WTC11 (cell line): Measurements from ENCODE around the gene ICE2. TPM values are rescaled to one million over a fixed set of nuclear protein-coding genes. Genes with fewer than 3 reads are reported as not detected.

Experiments used
- ATAC-seq: fragments of 200-7000 bp; cut with Tn5 transposase; 2 replicates; pipeline ENCODE4 v1.10.0; 2021; ENCODE audit warnings: mild to moderate bottlenecking, moderate library complexity
- CTCF ChIA-PET: fragments of 300-600 bp; sonication (Branson Sonifier 250); formaldehyde crosslinking; loops from one replicate; lab custom pipeline; 2021; ENCODE audit warnings: antibody characterized with exemption; lab: Charles Lee
- POLR2A ChIA-PET: fragments of 350-600 bp; sonication (Branson Sonifier 250); formaldehyde crosslinking; loops from one replicate; lab custom pipeline; 2021; ENCODE audit warnings: antibody characterized with exemption; lab: Charles Lee
- DNase-seq: peaks from one replicate; pipeline ENCODE4 v3.0.0; 2021; ENCODE audit warnings: low spot score
- H3K27ac Mint-ChIP-seq: 2 replicates; pipeline ENCODE4 v1.8.0; 2021; ENCODE audit warnings: mixed read lengths
- H3K27me3 Mint-ChIP-seq: 2 replicates; pipeline ENCODE4 v1.8.0; 2021; ENCODE audit warnings: low read depth, mild to moderate bottlenecking, moderate library complexity, mixed read lengths
- H3K36me3 Mint-ChIP-seq: 2 replicates; pipeline ENCODE4 v1.8.0; 2021; ENCODE audit warnings: mixed read lengths
- H3K4me1 Mint-ChIP-seq: 2 replicates; pipeline ENCODE4 v1.8.0; 2022; ENCODE audit warnings: mixed read lengths
- H3K4me3 Mint-ChIP-seq: 2 replicates; pipeline ENCODE4 v1.8.0; 2021; ENCODE audit warnings: mild to moderate bottlenecking, moderate library complexity, mixed read lengths
- H3K9me3 Mint-ChIP-seq: 2 replicates; pipeline ENCODE4 v1.8.0; 2021; ENCODE audit warnings: mixed read lengths
- ESRRA ChIP-seq: sonication (generic); formaldehyde crosslinking; IDR thresholded peaks from 2 replicates; pipeline ENCODE4 v1.8.1; 2022; ENCODE audit warnings: mild to moderate bottlenecking, missing genetic modification reagents, borderline replicate concordance
- ETV6 ChIP-seq: sonication (generic); formaldehyde crosslinking; IDR thresholded peaks from 2 replicates; pipeline ENCODE4 v1.8.1; 2022; ENCODE audit warnings: mild to moderate bottlenecking, missing genetic modification reagents
- GABPB1 ChIP-seq: sonication (generic); formaldehyde crosslinking; IDR thresholded peaks from 2 replicates; pipeline ENCODE4 v1.8.1; 2023; ENCODE audit warnings: mild to moderate bottlenecking, missing genetic modification reagents
- OVOL2 ChIP-seq: fragments of 250-450 bp; sonication (Bioruptor Pico); IDR thresholded peaks from 2 replicates; pipeline ENCODE4 v1.9.0; 2021; ENCODE audit warnings: mild to moderate bottlenecking, borderline replicate concordance
- RORB ChIP-seq: fragments of 250-450 bp; sonication (Bioruptor Pico); IDR thresholded peaks from 2 replicates; pipeline ENCODE4 v1.9.0; 2021; ENCODE audit warnings: mild to moderate bottlenecking
- SMAD3 ChIP-seq: sonication (generic); formaldehyde crosslinking; IDR thresholded peaks from 2 replicates; pipeline ENCODE4 v1.8.0; 2022; ENCODE audit warnings: missing genetic modification reagents, mild to moderate bottlenecking, borderline replicate concordance
- SP1 ChIP-seq: sonication (generic); formaldehyde crosslinking; conservative IDR thresholded peaks from 2 replicates; pipeline ENCODE4 v1.8.1; 2022; ENCODE audit warnings: missing genetic modification reagents
- ZNF121 ChIP-seq: sonication (generic); formaldehyde crosslinking; IDR thresholded peaks from 2 replicates; pipeline ENCODE4 v1.8.0; 2023; ENCODE audit warnings: missing genetic modification reagents
- ZNF317 ChIP-seq: sonication (generic); formaldehyde crosslinking; IDR thresholded peaks from 2 replicates; pipeline ENCODE4 v1.8.1; 2023; ENCODE audit warnings: low read depth, mild to moderate bottlenecking, moderate library complexity, missing genetic modification reagents, borderline replicate concordance
- ZNF416 ChIP-seq: fragments of 250-450 bp; sonication (Bioruptor Pico); IDR thresholded peaks from 2 replicates; pipeline ENCODE4 v1.9.0; 2021; ENCODE audit warnings: mild to moderate bottlenecking, inconsistent platforms
- ZNF671 ChIP-seq: fragments of 250-450 bp; sonication (Bioruptor Pico); IDR thresholded peaks from 2 replicates; pipeline ENCODE4 v1.8.0; 2021; ENCODE audit warnings: mild to moderate bottlenecking
- total RNA-seq: library from RNA; stranded (reverse); gene quantifications from 3 replicates; pipeline ENCODE4 v1.2.3, GENCODE V29; 2021
- TF ChIP-seq, protein P1 (sequence below): sonication (generic); formaldehyde crosslinking; IDR thresholded peaks from 2 replicates; pipeline ENCODE4 v1.8.1; 2023; ENCODE audit warnings: mild to moderate bottlenecking, missing genetic modification reagents, moderate library complexity
- TF ChIP-seq, protein P2 (sequence below): sonication (generic); formaldehyde crosslinking; IDR thresholded peaks from 2 replicates; pipeline ENCODE4 v1.8.0; 2023; ENCODE audit warnings: mild to moderate bottlenecking, missing genetic modification reagents
- TF ChIP-seq, protein P3 (sequence below): fragments of 250-450 bp; sonication (Bioruptor Pico); IDR thresholded peaks from 2 replicates; pipeline ENCODE4 v1.9.0; 2021; ENCODE audit warnings: moderate library complexity, mild to moderate bottlenecking, inconsistent platforms, borderline replicate concordance
- TF ChIP-seq, protein P4 (sequence below): fragments of 250-450 bp; sonication (Bioruptor Pico); conservative IDR thresholded peaks from 2 replicates; pipeline ENCODE4 v1.9.0; 2021; ENCODE audit warnings: mild to moderate bottlenecking
- TF ChIP-seq, protein P5 (sequence below): fragments of 250-450 bp; sonication (Bioruptor Pico); IDR thresholded peaks from 2 replicates; pipeline ENCODE4 v1.9.0; 2021; ENCODE audit warnings: mild to moderate bottlenecking
- TF ChIP-seq, protein P6 (sequence below): fragments of 250-450 bp; sonication (Bioruptor Pico); IDR thresholded peaks from 2 replicates; pipeline ENCODE4 v1.8.0; 2021; ENCODE audit warnings: mild to moderate bottlenecking
- TF ChIP-seq, protein P7 (sequence below): fragments of 250-450 bp; sonication (Bioruptor Pico); IDR thresholded peaks from 2 replicates; pipeline ENCODE4 v2.1.2; 2022; ENCODE audit warnings: mild to moderate bottlenecking, moderate library complexity
- TF ChIP-seq, protein P8 (sequence below): sonication (generic); formaldehyde crosslinking; IDR thresholded peaks from 2 replicates; pipeline ENCODE4 v1.8.0; 2022; ENCODE audit warnings: mild to moderate bottlenecking, missing genetic modification reagents

The ICE2 gene
- total RNA-seq, 1 experiment from 2014 or later = 76.9 TPM

DNA sequence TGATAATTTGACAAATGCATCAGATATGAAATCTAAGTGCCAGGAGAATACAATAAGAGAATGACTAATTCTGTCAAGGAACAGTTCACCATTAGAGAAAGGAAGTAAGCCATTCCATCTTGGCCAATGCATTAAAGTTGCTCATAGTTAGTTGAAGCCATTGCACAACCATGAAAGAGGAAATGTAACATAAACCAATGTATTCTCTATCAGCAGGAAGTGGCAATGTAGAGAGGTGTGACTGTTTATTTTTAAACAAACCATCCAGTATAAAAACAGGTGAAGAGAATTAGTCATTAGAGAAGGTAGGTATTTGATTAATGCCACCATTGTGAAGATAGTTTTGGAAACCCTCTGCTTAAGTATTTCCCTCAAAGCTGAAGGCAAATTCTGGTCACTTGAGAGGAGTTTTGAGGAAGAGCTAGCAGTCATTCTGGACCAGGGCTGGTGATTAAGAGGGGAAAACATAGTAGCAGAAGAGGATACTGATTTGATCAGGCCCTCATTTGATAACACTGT, 70.4 kb downstream of the ICE2 start:
- DNase-seq (no peak), ATAC-seq (no peak)
- POLR2A ChIA-PET = no interaction called here
- H3K27ac Mint-ChIP-seq = no peak overlapping the region
- CTCF ChIA-PET = no interaction called here
- H3K27me3 Mint-ChIP-seq = no peaks in the 10 kb centered on the region
- no peaks in the 10 kb centered on the region for H3K9me3 Mint-ChIP-seq
- no peaks in the 10 kb centered on the region for H3K36me3 Mint-ChIP-seq
- TF ChIP-seq, protein P1, sequence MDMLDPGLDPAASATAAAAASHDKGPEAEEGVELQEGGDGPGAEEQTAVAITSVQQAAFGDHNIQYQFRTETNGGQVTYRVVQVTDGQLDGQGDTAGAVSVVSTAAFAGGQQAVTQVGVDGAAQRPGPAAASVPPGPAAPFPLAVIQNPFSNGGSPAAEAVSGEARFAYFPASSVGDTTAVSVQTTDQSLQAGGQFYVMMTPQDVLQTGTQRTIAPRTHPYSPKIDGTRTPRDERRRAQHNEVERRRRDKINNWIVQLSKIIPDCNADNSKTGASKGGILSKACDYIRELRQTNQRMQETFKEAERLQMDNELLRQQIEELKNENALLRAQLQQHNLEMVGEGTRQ (CRISPR knock-in tag) = no peak
- TF ChIP-seq, protein P2, sequence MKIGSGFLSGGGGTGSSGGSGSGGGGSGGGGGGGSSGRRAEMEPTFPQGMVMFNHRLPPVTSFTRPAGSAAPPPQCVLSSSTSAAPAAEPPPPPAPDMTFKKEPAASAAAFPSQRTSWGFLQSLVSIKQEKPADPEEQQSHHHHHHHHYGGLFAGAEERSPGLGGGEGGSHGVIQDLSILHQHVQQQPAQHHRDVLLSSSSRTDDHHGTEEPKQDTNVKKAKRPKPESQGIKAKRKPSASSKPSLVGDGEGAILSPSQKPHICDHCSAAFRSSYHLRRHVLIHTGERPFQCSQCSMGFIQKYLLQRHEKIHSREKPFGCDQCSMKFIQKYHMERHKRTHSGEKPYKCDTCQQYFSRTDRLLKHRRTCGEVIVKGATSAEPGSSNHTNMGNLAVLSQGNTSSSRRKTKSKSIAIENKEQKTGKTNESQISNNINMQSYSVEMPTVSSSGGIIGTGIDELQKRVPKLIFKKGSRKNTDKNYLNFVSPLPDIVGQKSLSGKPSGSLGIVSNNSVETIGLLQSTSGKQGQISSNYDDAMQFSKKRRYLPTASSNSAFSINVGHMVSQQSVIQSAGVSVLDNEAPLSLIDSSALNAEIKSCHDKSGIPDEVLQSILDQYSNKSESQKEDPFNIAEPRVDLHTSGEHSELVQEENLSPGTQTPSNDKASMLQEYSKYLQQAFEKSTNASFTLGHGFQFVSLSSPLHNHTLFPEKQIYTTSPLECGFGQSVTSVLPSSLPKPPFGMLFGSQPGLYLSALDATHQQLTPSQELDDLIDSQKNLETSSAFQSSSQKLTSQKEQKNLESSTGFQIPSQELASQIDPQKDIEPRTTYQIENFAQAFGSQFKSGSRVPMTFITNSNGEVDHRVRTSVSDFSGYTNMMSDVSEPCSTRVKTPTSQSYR (CRISPR knock-in tag) = no peak
- TF ChIP-seq, protein P3, sequence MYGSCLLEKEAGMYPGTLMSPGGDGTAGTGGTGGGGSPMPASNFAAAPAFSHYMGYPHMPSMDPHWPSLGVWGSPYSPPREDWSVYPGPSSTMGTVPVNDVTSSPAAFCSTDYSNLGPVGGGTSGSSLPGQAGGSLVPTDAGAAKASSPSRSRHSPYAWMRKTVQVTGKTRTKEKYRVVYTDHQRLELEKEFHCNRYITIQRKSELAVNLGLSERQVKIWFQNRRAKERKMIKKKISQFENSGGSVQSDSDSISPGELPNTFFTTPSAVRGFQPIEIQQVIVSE (CRISPR knock-in tag) = no peak
- TF ChIP-seq, protein P4, sequence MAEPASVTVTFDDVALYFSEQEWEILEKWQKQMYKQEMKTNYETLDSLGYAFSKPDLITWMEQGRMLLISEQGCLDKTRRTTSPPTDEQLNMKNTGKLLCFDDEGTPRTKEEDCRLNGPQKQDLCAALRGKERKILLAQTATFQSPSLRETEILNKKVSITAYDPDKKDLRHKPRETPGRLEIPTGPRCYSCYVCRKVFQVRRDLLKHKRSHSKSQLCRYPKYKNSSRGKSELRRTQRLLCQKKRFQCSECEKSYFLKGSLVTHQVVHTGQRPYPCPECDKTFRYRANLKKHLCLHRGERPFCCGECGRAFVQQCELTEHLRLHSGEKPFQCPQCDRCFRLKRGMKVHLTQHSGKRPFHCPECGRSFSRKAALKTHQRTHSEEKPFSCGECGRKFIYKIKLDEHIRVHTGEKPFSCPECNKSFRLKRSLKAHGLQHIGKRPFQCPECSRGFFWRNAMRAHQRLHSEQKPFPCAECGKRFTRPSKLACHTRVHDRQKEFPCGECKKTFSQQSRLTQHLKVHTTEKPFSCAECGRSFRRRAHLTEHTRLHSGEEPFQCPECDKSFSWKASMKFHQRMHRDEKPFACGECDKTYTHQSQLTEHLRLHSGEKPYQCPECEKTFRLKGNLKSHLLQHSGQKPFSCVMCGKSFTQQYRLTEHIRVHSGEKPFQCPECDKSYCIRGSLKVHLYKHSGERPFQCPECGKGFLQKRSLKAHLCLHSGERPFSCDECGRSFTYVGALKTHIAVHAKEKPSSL = no peak
- TF ChIP-seq SP1 (CRISPR knock-in tag) (no peak), SMAD3 (CRISPR knock-in tag) (no peak)
- TF ChIP-seq, protein P5, sequence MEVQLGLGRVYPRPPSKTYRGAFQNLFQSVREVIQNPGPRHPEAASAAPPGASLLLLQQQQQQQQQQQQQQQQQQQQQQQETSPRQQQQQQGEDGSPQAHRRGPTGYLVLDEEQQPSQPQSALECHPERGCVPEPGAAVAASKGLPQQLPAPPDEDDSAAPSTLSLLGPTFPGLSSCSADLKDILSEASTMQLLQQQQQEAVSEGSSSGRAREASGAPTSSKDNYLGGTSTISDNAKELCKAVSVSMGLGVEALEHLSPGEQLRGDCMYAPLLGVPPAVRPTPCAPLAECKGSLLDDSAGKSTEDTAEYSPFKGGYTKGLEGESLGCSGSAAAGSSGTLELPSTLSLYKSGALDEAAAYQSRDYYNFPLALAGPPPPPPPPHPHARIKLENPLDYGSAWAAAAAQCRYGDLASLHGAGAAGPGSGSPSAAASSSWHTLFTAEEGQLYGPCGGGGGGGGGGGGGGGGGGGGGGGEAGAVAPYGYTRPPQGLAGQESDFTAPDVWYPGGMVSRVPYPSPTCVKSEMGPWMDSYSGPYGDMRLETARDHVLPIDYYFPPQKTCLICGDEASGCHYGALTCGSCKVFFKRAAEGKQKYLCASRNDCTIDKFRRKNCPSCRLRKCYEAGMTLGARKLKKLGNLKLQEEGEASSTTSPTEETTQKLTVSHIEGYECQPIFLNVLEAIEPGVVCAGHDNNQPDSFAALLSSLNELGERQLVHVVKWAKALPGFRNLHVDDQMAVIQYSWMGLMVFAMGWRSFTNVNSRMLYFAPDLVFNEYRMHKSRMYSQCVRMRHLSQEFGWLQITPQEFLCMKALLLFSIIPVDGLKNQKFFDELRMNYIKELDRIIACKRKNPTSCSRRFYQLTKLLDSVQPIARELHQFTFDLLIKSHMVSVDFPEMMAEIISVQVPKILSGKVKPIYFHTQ (CRISPR knock-in tag) = no peak
- TF ChIP-seq, protein P6, sequence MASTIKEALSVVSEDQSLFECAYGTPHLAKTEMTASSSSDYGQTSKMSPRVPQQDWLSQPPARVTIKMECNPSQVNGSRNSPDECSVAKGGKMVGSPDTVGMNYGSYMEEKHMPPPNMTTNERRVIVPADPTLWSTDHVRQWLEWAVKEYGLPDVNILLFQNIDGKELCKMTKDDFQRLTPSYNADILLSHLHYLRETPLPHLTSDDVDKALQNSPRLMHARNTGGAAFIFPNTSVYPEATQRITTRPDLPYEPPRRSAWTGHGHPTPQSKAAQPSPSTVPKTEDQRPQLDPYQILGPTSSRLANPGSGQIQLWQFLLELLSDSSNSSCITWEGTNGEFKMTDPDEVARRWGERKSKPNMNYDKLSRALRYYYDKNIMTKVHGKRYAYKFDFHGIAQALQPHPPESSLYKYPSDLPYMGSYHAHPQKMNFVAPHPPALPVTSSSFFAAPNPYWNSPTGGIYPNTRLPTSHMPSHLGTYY (CRISPR knock-in tag) = no peak
- TF ChIP-seq, protein P7, sequence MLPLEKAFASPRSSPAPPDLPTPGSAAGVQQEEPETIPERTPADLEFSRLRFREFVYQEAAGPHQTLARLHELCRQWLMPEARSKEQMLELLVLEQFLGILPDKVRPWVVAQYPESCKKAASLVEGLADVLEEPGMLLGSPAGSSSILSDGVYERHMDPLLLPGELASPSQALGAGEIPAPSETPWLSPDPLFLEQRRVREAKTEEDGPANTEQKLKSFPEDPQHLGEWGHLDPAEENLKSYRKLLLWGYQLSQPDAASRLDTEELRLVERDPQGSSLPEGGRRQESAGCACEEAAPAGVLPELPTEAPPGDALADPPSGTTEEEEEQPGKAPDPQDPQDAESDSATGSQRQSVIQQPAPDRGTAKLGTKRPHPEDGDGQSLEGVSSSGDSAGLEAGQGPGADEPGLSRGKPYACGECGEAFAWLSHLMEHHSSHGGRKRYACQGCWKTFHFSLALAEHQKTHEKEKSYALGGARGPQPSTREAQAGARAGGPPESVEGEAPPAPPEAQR (CRISPR knock-in tag) = no peak
- H3K4me3 Mint-ChIP-seq = no peak overlapping the region
- H3K4me1 Mint-ChIP-seq = peaks cover 11% of the 10 kb centered on the region

DNA sequence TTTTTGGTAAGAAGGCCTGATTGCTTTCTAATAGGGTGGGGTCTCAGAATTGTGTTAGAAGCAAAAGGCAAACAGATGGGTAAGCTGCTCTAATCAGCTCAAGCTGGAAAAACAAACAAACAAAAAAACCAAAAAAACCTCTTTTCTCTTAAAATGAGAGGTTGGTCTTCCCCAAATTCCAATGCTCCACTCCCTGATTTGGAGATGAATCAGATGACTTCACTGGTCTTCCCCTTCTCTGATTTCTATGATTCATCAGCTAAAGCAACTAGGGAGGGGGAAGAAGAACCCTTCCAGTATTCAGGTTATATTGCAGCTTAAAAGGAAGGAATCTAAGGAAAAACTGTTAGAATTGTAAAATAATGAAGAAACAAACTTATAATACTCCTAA, 71.5 kb downstream of the ICE2 start:
- no peak overlapping the region for H3K27ac Mint-ChIP-seq
- POLR2A ChIA-PET = no interaction called here
- CTCF ChIA-PET = no interaction called here
- no peaks in the 10 kb centered on the region for H3K27me3 Mint-ChIP-seq
- H3K4me3 Mint-ChIP-seq = no peak overlapping the region
- no peak for DNase-seq
- no peaks in the 10 kb centered on the region for H3K36me3 Mint-ChIP-seq
- peaks cover 4% of the 10 kb centered on the region for H3K4me1 Mint-ChIP-seq
- no peak for ATAC-seq
- H3K9me3 Mint-ChIP-seq = no peaks in the 10 kb centered on the region
- TF ChIP-seq ZNF317 (CRISPR knock-in tag) (no peak), ZNF416 (CRISPR knock-in tag) (no peak), RORB (CRISPR knock-in tag) (no peak), ZNF121 (CRISPR knock-in tag) (no peak), ZNF671 (no peak), ESRRA (CRISPR knock-in tag) (no peak), ETV6 (CRISPR knock-in tag) (no peak), OVOL2 (no peak), GABPB1 (CRISPR knock-in tag) (no peak)
- TF ChIP-seq, protein P8, sequence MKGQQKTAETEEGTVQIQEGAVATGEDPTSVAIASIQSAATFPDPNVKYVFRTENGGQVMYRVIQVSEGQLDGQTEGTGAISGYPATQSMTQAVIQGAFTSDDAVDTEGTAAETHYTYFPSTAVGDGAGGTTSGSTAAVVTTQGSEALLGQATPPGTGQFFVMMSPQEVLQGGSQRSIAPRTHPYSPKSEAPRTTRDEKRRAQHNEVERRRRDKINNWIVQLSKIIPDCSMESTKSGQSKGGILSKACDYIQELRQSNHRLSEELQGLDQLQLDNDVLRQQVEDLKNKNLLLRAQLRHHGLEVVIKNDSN (CRISPR knock-in tag) = no peak
- TF ChIP-seq, protein P5 (CRISPR knock-in tag) = no peak
